DOHH2 (cell line): Measurements from ENCODE around the gene RIPOR2.
A peak's percentile ranks its signal among the peaks of the same experiment; 100 is the strongest.
"Not testable (repeated sequence)": the region's sequence is repeated elsewhere in the genome, so short reads cannot be mapped to it uniquely, and the experiment has no call there.

Experiments
- H3F3A ChIP-seq: fragments of 200-600 bp; sonication (generic), shearing (Covaris generic); 2 replicates; pipeline ENCODE4 v1.6.0; 2016; ENCODE audit warnings: antibody characterized with exemption, mild to moderate bottlenecking; ENCODE audit not compliant: control insufficient read depth, insufficient read depth
- H3K27ac ChIP-seq: fragments of 200-600 bp; sonication (generic); 2 replicates; pipeline ENCODE4 v1.5.1; 2014; ENCODE audit warnings: low read depth, mild to moderate bottlenecking, low read length, moderate library complexity
- H3K27me3 ChIP-seq: fragments of 200-600 bp; sonication (generic); 2 replicates; pipeline ENCODE4 v1.6.1; 2014; ENCODE audit warnings: mild to moderate bottlenecking, low read length, mixed read lengths; ENCODE audit not compliant: control insufficient read depth
- H3K36me3 ChIP-seq: fragments of 200-600 bp; sonication (generic); 2 replicates; pipeline ENCODE4 v1.6.1; 2014; ENCODE audit warnings: mild to moderate bottlenecking, low read length, moderate library complexity, mixed read lengths; ENCODE audit not compliant: control insufficient read depth
- H3K4me1 ChIP-seq: fragments of 200-600 bp; sonication (generic); 2 replicates; pipeline ENCODE4 v1.6.1; 2014; ENCODE audit warnings: mild to moderate bottlenecking, low read length, mixed read lengths; ENCODE audit not compliant: control insufficient read depth
- H3K4me2 ChIP-seq: fragments of 200-600 bp; sonication (generic); 2 replicates; pipeline ENCODE4 v1.6.0; 2014; ENCODE audit warnings: mild to moderate bottlenecking, low read length, moderate library complexity
- H3K4me3 ChIP-seq: fragments of 200-600 bp; sonication (generic); 2 replicates; pipeline ENCODE4 v1.5.1; 2014; ENCODE audit warnings: mild to moderate bottlenecking, low read length, mixed read lengths
- H3K79me2 ChIP-seq: fragments of 200-600 bp; sonication (generic); 2 replicates; pipeline ENCODE4 v1.6.1; 2014; ENCODE audit warnings: mild to moderate bottlenecking, low read length, mixed read lengths; ENCODE audit not compliant: control insufficient read depth
- H3K9me2 ChIP-seq: fragments of 200-600 bp; sonication (generic); replicated peaks from 2 replicates; pipeline ENCODE4 v1.6.1; 2014; ENCODE audit warnings: mild to moderate bottlenecking, low read length, mixed read lengths; ENCODE audit not compliant: control insufficient read depth
- H3K9me3 ChIP-seq: fragments of 200-600 bp; sonication (generic); 2 replicates; pipeline ENCODE4 v1.6.1; 2014; ENCODE audit warnings: antibody characterized with exemption, low read length, mixed read lengths; ENCODE audit not compliant: control insufficient read depth, insufficient read depth
- H4K20me1 ChIP-seq: fragments of 200-600 bp; sonication (generic); 2 replicates; pipeline ENCODE4 v1.6.0; 2014; ENCODE audit warnings: low read depth, mild to moderate bottlenecking, antibody characterized with exemption, low read length, moderate library complexity; ENCODE audit not compliant: control insufficient read depth, insufficient read depth
- CTCF ChIP-seq: fragments of 200-600 bp; sonication (generic); IDR thresholded peaks from one replicate; pipeline ENCODE4 v1.5.1; 2014; ENCODE audit warnings: antibody characterized with exemption, mild to moderate bottlenecking, low read depth, low read length; ENCODE audit not compliant: poor library complexity, severe bottlenecking
- EZH2phosphoT487 ChIP-seq: fragments of 200-600 bp; sonication (generic); IDR thresholded peaks from 2 replicates; pipeline ENCODE4 v1.6.1; 2017; ENCODE audit warnings: borderline replicate concordance, mild to moderate bottlenecking, antibody characterized with exemption, low read length, moderate library complexity, mixed read lengths

Gene RIPOR2

DNA sequence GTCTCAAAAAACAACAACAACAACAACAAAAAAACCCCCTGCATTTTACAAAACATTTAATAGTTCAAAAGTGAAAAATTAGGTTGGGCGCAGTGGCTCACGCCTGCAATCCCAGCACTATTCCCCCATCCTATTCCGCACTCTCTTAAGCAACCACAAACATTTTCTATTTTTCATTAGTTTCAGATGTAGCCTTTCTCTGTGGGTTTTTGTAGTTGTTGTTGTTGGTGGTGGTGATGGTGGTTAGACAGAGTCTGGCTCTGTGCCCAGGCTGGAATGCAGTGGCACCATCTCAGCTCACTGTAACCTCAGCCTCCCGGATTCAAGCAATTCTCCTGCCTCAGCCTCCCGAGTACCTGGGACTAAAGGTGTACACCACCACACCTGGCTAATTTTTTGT lies 167.4 kb downstream of the RIPOR2 start:
- no peak overlapping the region for H3K27ac ChIP-seq
- H3F3A ChIP-seq, result 0 out of 2 replicates have a peak, but pooled peaks cover 6% of the 10 kb centered on the region
- H3K36me3 ChIP-seq, result no peaks in the 10 kb centered on the region
- H3K27me3 ChIP-seq, result no peaks in the 10 kb centered on the region
- H4K20me1 ChIP-seq, result no peaks in the 10 kb centered on the region
- H3K9me2 ChIP-seq, result no peaks in the 10 kb centered on the region
- H3K4me1 ChIP-seq, result no peaks in the 10 kb centered on the region; the same call in 1 of the 2 replicates
- no peak overlapping the region for H3K4me3 ChIP-seq
- TF ChIP-seq EZH2phosphoT487, result no peak
- TF ChIP-seq CTCF, result no peak
- H3K79me2 ChIP-seq, result no peaks in the 10 kb centered on the region
- no peaks in the 10 kb centered on the region for H3K9me3 ChIP-seq
- H3K4me2 ChIP-seq, result no peak overlapping the region

GRCh38 chr6:24766680-24767462 lies 168.9 kb downstream of the RIPOR2 start:
- Histone ChIP-seq H3K9me3 (no peaks in the 10 kb centered on the region), H3K4me1 (peaks cover under 1% of the 10 kb centered on the region), H3K36me3 (no peaks in the 10 kb centered on the region), H3K27ac (no peak overlapping the region), H3F3A (0 out of 2 replicates have a peak, but pooled peaks cover 5% of the 10 kb centered on the region), H3K9me2 (no peaks in the 10 kb centered on the region), H3K79me2 (no peaks in the 10 kb centered on the region), H3K4me2 (no peak overlapping the region), H3K4me3 (no peak overlapping the region), H4K20me1 (no peaks in the 10 kb centered on the region), H3K27me3 (no peaks in the 10 kb centered on the region)
- TF ChIP-seq CTCF, result peak; percentile 50
- no peak for TF ChIP-seq EZH2phosphoT487

- H3K27ac ChIP-seq, H3K9me3 ChIP-seq, H3K9me2 ChIP-seq: not testable (repeated sequence)
These were observed 169.8 kb downstream of the RIPOR2 start for GRCh38 chr6:24765968-24766367.

DNA sequence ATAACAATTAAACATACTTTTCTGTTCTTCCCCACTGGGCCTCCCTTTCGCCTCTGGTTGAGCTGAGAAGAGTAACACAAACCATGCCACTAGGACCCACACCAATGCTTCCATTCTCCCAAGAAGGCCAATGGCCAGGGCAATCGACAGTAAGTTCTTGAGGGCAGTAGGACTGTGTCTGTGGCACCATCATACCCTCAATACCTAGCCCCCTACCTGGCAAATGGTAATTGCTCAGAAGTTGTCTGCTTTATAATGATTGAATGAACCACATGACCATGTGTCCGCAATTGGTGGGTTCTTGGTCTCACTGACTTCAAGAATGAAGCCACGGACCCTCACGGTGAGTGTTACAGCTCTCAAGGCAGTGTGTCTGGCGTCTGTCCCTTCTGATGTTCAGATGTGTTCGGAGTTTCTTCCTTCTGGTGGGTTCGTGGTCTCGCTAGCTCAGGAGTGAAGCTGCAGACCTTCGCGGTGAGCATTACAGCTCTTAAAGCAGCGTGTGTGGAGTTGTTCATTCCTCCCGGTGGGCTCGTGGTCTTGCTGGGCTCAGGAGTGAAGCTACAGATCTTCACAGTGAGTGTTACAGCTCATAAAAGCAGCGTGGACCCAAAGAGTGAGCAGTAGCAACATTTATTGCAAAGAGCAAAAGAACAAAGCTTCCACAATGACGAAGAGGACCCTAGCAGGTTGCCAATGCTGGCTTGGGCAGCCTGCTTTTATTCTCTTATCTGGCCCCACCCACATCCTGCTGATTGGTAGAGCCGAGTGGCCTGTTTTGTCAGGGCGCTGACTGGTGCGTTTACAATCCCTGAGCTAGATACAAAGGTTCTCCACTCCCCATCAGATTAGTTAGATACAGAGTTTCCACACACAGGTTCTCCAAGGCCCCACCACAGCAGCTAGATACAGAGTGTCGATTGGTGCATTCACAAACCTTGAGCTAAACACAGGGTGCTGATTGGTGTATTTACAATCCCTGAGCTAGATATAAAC lies 170.6 kb downstream of the RIPOR2 start:
- H3F3A ChIP-seq, H3K4me2 ChIP-seq, H3K27me3 ChIP-seq, H3K4me3 ChIP-seq, H3K4me1 ChIP-seq, H4K20me1 ChIP-seq, H3K9me3 ChIP-seq, H3K36me3 ChIP-seq, H3K27ac ChIP-seq, H3K79me2 ChIP-seq, H3K9me2 ChIP-seq: not testable (repeated sequence)

More at GRCh38 chr6:24765968-24766367, 169.8 kb downstream of the RIPOR2 start:
- not testable (repeated sequence) for H4K20me1 ChIP-seq, H3K27me3 ChIP-seq, H3F3A ChIP-seq, H3K4me2 ChIP-seq, H3K79me2 ChIP-seq, H3K4me3 ChIP-seq, H3K36me3 ChIP-seq, H3K4me1 ChIP-seq
